Measurements from ENCODE around the gene CALD1. TPM values are rescaled to one million over a fixed set of nuclear protein-coding genes. Genes with fewer than 3 reads are reported as not detected.

Gene CALD1
- total RNA-seq, 1 donor from 2014 or later = 169 TPM

- H3K27ac Mint-ChIP-seq = no peak overlapping the region
- H3K9me3 Mint-ChIP-seq = no peaks in the 10 kb centered on the region
- TF ChIP-seq CTCF (conservative IDR thresholded peaks at IDR 0.05) = no peak
- peaks cover 46% of the 10 kb centered on the region for H3K4me1 Mint-ChIP-seq (ENCODE audit: unreplicated experiment)
- H3K36me3 Mint-ChIP-seq = peaks cover 38% of the 10 kb centered on the region
- no peaks in the 10 kb centered on the region for H3K27me3 Mint-ChIP-seq
- no peak overlapping the region for H3K4me3 Mint-ChIP-seq
- DNase-seq (ENCODE audit: extremely low spot score, unreplicated experiment) = no peak
Observed at GRCh38 chr7:134870156-134870555, 90.7 kb downstream of the CALD1 start.

- Mint-ChIP-seq H3K4me3 (no peak overlapping the region), H3K4me1 (ENCODE audit: unreplicated experiment) (peaks cover 42% of the 10 kb centered on the region), H3K27ac (no peak overlapping the region), H3K9me3 (peaks cover 3% of the 10 kb centered on the region), H3K36me3 (peaks cover 41% of the 10 kb centered on the region), H3K27me3 (no peaks in the 10 kb centered on the region)
- no peak for TF ChIP-seq CTCF (conservative IDR thresholded peaks at IDR 0.05)
- no peak for DNase-seq (ENCODE audit: extremely low spot score, unreplicated experiment)
Observed at GRCh38 chr7:134870781-134871180, 91.3 kb downstream of the CALD1 start.

GRCh38 chr7:134873253-134873652 lies 93.8 kb downstream of the CALD1 start:
- DNase-seq (ENCODE audit: extremely low spot score, unreplicated experiment) = no peak
- Mint-ChIP-seq H3K4me1 (ENCODE audit: unreplicated experiment) (peaks cover 27% of the 10 kb centered on the region), H3K27me3 (no peaks in the 10 kb centered on the region), H3K36me3 (peaks cover 38% of the 10 kb centered on the region), H3K4me3 (no peak overlapping the region), H3K27ac (no peak overlapping the region), H3K9me3 (peaks cover 8% of the 10 kb centered on the region)
- no peak for TF ChIP-seq CTCF (conservative IDR thresholded peaks at IDR 0.05)

DNA sequence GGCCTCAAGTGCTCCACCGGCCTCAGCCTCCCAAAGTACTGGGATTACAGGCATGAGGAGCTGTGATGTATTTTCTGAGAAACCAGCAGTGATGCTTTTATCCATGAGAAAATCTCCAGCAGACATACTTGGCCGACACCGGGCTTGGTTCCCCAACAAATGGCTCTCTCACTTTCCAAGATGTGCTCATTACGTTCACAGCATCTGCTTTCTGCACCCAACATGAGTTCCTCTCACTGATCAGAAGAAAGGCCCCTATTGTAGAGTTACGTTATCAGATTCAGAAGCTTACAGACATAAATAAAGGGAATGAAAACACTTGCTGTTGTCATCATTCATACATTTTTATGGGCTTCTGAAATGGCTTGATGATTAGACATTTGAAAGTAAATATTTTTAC lies 95.0 kb downstream of the CALD1 start:
- Mint-ChIP-seq H3K27ac (no peak overlapping the region), H3K4me3 (no peak overlapping the region), H3K36me3 (peaks cover 29% of the 10 kb centered on the region), H3K9me3 (peaks cover 8% of the 10 kb centered on the region), H3K4me1 (ENCODE audit: unreplicated experiment) (peaks cover 21% of the 10 kb centered on the region), H3K27me3 (no peaks in the 10 kb centered on the region)
- TF ChIP-seq CTCF (conservative IDR thresholded peaks at IDR 0.05) = no peak
- DNase-seq (ENCODE audit: extremely low spot score, unreplicated experiment) = no peak

- Mint-ChIP-seq H3K27ac (no peak overlapping the region), H3K36me3 (peaks cover 18% of the 10 kb centered on the region), H3K27me3 (no peaks in the 10 kb centered on the region), H3K9me3 (peaks cover 8% of the 10 kb centered on the region), H3K4me3 (no peak overlapping the region), H3K4me1 (ENCODE audit: unreplicated experiment) (peaks cover 32% of the 10 kb centered on the region)
- no peak for DNase-seq (ENCODE audit: extremely low spot score, unreplicated experiment)
- no peak for TF ChIP-seq CTCF (conservative IDR thresholded peaks at IDR 0.05)
Observed at GRCh38 chr7:134875867-134876266, 96.4 kb downstream of the CALD1 start.
